ENCODE measurements around the gene AIG1.
"Not testable (repeated sequence)": the region's sequence is repeated elsewhere in the genome, so short reads cannot be mapped to it uniquely, and the experiment has no call there.

AIG1 gene

DNA sequence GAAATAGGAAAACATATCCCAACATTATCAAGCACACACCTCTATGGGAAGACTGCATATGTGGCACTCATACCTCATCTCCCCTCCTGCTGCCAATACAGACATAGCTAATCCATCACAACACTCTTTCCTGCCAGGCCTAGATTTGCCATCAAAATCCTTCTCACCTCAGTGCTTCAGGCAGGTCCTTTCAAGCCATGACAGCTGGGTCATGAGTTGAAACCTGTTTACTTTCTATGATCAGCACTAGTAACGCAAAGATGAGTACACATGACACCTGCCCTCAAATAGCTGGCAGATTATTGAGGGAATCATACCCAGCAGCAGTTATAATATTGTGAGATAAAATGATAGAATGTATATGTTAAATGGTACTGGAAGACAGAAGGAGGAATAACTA is 183.1 kb downstream of the AIG1 start:
- no peak for DNase-seq

- no peak for DNase-seq
These were observed 185.0 kb downstream of the AIG1 start for GRCh38 chr6:143245656-143246055.

- DNase-seq = not testable (repeated sequence)
These were observed 185.6 kb downstream of the AIG1 start for GRCh38 chr6:143246166-143246775.

DNA sequence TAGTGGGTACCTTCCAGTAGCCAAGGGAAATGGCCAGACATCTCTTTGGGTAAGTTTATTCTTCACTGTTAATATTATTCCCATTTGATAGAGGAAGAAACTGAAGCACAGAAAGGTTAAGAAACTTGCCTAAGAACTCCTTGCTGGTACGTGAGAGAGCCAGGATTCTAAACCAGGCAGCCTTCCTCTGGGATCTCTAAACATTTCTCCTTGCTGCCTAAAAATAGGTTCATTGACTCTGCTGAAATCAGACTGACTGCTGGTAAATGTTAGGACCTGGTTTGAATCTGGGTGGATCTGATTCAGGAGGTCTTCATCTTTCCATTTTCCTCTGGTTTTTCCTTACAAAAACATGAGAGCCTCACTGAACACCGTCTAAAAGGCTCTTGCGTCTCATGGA is 186.9 kb downstream of the AIG1 start:
- DNase-seq = no peak

GRCh38 chr6:143248359-143248758 is 187.7 kb downstream of the AIG1 start:
- DNase-seq = no peak

DNA sequence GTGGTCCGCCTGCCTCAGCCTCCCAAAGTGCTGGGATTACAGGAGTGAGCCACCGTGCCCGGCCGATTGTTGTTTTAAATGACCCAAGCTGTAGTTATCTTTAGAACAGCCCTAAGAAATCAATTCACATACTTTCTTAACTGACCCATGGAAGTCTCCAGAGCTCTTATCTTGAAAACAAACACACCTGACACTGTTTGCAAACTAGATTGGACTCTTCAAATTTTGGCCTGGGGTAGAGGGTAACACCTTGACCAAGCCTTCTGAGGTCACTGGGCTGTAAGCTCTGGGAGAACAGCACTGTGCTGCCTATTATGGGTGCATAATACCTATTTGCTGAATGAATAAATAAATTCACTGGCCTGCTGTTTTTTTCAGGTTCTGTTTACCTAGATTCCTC is 190.6 kb downstream of the AIG1 start:
- no peak for DNase-seq

DNA sequence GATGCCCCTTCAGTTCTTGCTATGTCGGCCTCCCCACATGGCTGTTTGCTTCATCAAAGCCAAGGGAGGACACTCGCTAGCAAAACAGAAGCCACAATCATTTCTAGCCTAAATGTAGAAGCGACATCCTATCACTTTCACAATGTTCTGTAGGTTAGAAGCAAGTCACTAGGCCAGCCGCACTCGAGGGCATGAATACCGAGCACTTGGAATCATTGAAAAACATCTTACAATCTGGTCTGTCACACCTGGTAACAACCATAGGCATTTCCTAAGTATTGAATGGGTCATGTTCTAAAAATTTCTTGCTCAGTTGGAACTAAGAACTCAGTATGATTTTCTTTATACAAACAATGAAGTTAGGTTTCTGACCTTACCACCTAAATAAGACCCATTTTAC is 192.3 kb downstream of the AIG1 start:
- DNase-seq = no peak

GRCh38 chr6:143253586-143253985 is 192.9 kb downstream of the AIG1 start:
- DNase-seq = no peak

- DNase-seq = no peak
These were observed 198.3 kb downstream of the AIG1 start for GRCh38 chr6:143258945-143259344.

DNA sequence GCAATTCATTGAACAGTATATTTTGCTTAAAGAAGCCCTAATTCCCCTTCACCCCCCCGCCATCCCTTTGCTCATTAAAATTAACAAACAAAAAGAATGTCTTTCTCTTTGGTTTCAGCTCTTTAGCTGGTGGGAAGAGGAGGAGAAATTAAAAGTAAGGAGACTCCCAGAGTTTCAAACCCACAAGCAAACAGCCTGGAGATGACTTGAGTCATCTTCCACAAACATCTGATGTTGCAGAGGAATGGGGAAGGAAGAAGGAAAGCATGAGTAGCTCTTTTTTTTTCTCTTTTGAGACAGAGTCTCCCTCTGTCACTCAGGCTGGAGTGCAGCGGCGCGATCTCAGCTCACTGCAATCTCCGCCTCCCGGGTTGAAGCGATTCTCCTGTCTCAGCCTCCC is 200.2 kb downstream of the AIG1 start:
- DNase-seq = no peak

GRCh38 chr6:143261899-143262436 is 201.3 kb downstream of the AIG1 start:
- no peak for DNase-seq

DNA sequence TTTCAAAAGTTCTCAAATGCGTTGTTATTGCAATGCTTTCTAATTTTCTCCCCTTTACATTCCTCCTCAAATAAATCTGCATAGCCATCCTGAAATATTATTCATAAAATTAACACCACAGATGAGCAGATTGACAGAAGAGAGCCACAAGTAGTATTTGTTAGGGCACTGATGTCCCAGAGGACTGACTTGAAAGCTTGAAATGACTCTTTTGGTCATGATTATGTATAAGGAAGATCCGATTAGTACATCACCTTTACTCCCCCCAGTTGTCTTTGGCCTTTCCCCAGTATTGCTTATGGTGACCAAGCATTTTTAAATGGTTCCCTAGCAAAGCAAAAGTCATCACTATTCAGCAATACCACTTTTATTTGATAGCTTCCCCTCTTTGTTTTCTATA is 202.2 kb downstream of the AIG1 start:
- no peak for DNase-seq

DNA sequence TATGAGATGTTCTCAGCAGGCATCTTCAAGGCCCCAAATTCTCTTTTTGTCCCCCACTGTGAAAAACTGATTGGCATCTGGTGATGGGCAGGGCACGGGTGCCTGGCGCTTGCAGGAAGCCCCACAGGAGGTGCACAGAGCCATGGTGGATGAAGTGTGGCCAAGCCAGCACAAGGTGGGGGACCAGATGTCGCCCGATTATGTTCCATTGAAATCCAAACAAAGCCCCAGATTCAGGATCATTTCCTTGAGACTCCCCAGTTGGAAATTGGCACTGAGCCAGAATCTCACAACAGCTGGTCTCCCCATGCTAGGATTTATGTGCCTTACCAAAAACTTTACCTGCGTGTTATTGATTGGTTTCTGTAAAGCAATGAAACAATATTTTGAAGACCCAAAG is 203.7 kb downstream of the AIG1 start:
- no peak for DNase-seq

DNA sequence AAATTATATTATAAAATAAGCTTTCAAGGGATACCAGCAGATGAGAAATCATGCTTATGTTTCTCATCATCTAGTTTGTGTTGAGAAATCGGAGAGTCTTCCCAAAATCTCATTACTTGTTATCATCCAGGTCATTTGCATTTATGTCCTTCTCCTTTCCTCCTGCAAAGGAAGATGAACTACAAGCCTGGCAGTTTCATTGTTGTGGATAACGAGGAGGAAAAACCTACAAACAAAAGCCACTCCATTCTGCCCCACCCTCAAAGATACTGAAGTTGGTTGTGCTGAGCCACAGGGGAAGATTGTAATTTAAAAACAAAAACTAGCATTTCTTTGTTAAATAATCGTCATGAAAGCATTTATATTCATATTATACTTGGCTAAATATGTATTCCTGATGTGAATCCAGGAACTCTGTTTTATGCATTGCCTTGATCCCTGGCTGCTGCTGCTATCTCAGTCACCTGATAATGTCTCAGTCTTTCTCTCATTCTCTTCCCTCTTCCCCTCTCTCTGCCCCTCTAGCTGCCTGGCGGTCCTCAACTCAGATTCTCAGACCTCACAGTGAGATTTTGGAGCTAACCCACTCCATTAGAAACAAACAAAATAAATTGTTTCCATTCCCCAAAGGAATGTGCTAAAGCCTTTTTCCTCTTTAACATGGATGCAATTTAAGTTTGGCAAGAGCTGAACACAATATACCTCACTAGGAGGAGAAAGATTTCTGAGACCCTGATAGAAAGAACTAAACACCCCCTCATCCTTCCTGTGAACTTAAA is 204.5 kb downstream of the AIG1 start:
- no peak for DNase-seq

DNA sequence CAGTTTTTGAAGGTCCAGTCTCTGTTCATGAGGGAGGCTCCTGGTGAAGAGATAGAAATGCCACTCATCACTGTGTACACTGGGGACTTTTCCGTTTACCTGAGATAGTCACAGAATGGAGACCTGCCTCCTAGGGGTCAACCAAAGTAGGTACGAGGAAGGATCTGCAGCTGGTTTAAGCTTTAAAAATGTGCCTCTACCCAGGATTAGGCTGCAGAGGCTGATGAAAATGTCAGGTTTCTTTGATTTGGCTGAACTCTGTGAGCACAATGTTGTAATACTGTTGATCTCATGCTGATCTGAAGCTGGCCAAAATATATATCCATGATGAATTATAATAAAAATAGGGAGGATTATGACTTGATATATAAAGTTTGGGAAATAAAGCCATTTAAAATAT is 207.1 kb downstream of the AIG1 start:
- DNase-seq = no peak

GRCh38 chr6:143268439-143268838 is 207.8 kb downstream of the AIG1 start:
- DNase-seq = no peak

DNA sequence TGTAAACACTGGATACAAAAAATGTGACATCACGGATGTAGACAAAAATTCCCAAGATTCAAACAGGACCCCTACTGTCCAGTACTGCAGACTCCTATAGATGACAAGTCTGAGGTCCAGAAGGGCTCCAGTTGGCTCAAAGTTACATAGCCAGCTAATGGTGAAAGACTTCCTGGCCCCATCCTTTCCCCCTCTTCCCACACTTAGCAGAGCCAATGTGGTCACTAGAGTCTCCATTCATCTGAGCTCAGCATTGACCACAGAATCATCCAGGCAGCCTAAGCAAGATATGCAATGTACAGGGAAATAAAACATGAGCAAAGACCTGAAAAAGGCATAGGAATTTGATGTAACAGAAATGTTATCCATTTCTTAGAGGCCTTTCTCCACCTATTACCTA is 209.3 kb downstream of the AIG1 start:
- no peak for DNase-seq

- no peak for DNase-seq
These were observed 210.3 kb downstream of the AIG1 start for GRCh38 chr6:143271024-143271423.

GRCh38 chr6:143276436-143276835 is 215.7 kb downstream of the AIG1 start:
- no peak for DNase-seq

DNA sequence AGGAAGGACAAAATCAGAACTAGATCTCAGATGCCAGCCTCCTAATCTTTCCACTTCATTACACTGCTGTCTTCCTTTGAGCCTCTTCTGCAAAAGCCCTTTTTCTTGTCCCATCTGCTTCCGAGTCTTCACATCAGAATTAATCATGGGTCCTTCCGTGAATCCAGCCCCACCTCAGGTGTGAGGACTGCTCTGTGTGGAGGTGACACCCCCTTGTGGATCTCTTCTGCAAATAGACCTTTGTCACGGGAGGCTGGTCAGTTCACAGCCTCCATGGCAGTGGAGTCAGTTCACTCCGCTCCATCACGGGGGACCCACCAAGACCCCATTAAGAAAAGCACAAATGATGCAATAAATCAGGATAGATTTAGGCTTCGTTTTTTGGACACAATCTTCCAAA is 218.7 kb downstream of the AIG1 start:
- no peak for DNase-seq

DNA sequence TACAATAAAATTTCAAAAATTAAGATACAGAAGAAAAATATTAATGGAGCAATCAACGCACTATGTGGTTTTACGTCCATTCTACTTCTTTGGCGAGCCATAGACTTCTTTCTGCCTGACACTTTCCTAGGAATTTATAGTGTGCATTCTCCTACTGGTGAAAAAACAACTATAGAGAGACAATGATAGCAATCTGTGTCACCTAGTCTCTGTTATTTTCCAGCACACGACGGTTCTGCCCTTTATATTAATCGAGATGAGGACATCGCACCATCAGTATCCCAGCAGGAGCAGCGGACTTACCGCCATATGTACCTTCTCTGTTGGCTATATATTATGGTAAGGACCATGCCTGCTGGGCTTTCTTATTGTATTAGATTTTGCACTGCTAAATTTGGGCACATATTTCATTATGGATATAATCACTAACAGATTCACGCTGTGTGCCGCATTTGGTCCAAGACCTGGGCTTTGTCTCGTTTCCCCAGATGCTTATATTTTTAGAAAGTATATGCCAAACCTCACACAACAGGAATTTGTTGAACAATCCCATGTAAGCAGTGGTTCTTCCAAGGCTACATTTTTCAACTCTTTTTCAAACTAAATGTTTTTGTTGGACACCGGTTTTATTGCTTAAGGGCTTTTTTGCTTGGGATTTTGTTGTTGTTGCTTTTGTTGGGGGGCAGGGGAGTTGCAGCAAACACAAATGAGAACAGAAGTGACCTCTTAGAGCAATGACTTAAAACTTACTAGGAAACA is 223.4 kb downstream of the AIG1 start:
- DNase-seq = no peak

GRCh38 chr6:143286251-143286795 is 225.6 kb downstream of the AIG1 start:
- no peak for DNase-seq

- DNase-seq = no peak
These were observed 228.2 kb downstream of the AIG1 start for GRCh38 chr6:143288923-143289322.

DNA sequence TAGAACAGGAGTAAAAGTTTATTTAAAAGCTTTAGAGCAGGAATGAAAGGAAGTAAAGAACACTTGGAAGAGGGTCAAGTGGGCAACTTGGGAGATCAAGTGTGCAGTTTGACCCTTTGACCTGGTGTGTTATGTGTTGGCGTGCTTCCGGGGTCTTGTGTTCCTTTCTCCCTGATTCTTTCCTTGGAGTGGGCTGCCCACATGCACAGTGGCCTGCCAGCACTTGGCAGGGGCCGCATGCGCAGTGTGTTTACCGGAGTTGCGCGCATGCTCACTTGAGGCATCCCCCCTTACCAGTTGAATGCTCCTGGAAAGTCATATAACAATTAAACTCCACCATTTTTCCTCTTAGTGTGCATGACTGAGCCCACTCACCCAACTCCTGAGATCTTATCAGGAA is 229.5 kb downstream of the AIG1 start:
- no peak for DNase-seq

All from NCI-H1092 treated with DMSO at 0.1 percent for 48 hours (cell line).